Neuronal stem cell (in vitro differentiated cells): ENCODE results near the gene MKS1.
A peak's percentile ranks its signal among the peaks of the same experiment; 100 is the strongest.

ENCODE experiments used
- DNase-seq: peaks from one replicate; pipeline ENCODE4 v3.0.0-alpha.2; 2013; ENCODE audit warnings: low spot score
- H2AFZ ChIP-seq: one replicate; pipeline ENCODE4 v1.6.1; 2013; ENCODE audit warnings: mild to moderate bottlenecking, low read length, inconsistent platforms
- H2AK5ac ChIP-seq: 2 replicates; pipeline ENCODE4 v1.6.1; 2013; ENCODE audit warnings: low read depth, mild to moderate bottlenecking, inconsistent platforms, low read length, moderate library complexity, mixed read lengths
- H2BK120ac ChIP-seq: 2 replicates; pipeline ENCODE4 v1.6.1; 2013; ENCODE audit warnings: low read depth, mild to moderate bottlenecking, inconsistent platforms, low read length, moderate library complexity, mixed read lengths
- H2BK12ac ChIP-seq: one replicate; pipeline ENCODE4 v1.6.1; 2013; ENCODE audit warnings: low read length, inconsistent platforms
- H2BK15ac ChIP-seq: 2 replicates; pipeline ENCODE4 v1.6.1; 2013; ENCODE audit warnings: mild to moderate bottlenecking, low read length, inconsistent platforms, mixed read lengths
- H2BK5ac ChIP-seq: one replicate; pipeline ENCODE4 v1.6.1; 2013; ENCODE audit warnings: inconsistent platforms, mild to moderate bottlenecking, low read length, moderate library complexity
- H3K14ac ChIP-seq: one replicate; pipeline ENCODE4 v1.6.1; 2013; ENCODE audit warnings: low read length, inconsistent platforms
- H3K18ac ChIP-seq: 2 replicates; pipeline ENCODE4 v1.6.1; 2013; ENCODE audit warnings: low read length, inconsistent platforms
- H3K23ac ChIP-seq: 2 replicates; pipeline ENCODE4 v1.6.1; 2013; ENCODE audit warnings: low read depth, mild to moderate bottlenecking, mixed read lengths, low read length, inconsistent platforms; ENCODE audit not compliant: poor library complexity
- H3K27ac ChIP-seq: replicated peaks from 3 replicates; pipeline ENCODE4 v1.5.1; 2013; ENCODE audit warnings: low read length, inconsistent platforms
- H3K27me3 ChIP-seq, 3 experiments: 2 replicates each; pipeline ENCODE4 v1.6.1; 2013; ENCODE audit warnings: low read length in 3 of 3, mild to moderate bottlenecking in 2 of 3, inconsistent platforms in 1 of 3, low read depth in 1 of 3, mixed read lengths in 1 of 3, moderate library complexity in 1 of 3; ENCODE audit not compliant: control insufficient read depth in 3 of 3, insufficient read depth in 3 of 3
- H3K36me3 ChIP-seq, 2 donors: replicated peaks in 1 of 2; 2 replicates each; pipeline ENCODE4 v1.6.1; 2013; ENCODE audit warnings: low read length in 2 of 2; ENCODE audit not compliant: control insufficient read depth in 2 of 2, insufficient read depth in 2 of 2
- H3K4ac ChIP-seq: 2 replicates; pipeline ENCODE4 v1.6.1; 2013; ENCODE audit warnings: inconsistent platforms, mild to moderate bottlenecking, low read length, moderate library complexity
- H3K4me1 ChIP-seq, 2 donors: 1 replicate in 1 of 2; 2 replicates in 1 of 2; pipeline ENCODE4 v1.6.1; 2013; ENCODE audit warnings: low read length in 2 of 2, low read depth in 1 of 2; ENCODE audit not compliant: control insufficient read depth in 2 of 2, insufficient read depth in 1 of 2
- H3K4me2 ChIP-seq: one replicate; pipeline ENCODE4 v1.6.1; 2013; ENCODE audit warnings: mild to moderate bottlenecking, low read length, inconsistent platforms; ENCODE audit not compliant: insufficient read depth, poor library complexity, severe bottlenecking
- H3K4me3 ChIP-seq, 2 donors: 2 replicates each; pipeline ENCODE4 v1.5.1; 2013; ENCODE audit warnings: low read length in 2 of 2, mild to moderate bottlenecking in 2 of 2, inconsistent platforms in 1 of 2, moderate library complexity in 1 of 2
- H3K79me1 ChIP-seq: one replicate; pipeline ENCODE4 v1.6.1; 2013; ENCODE audit warnings: low read depth, mild to moderate bottlenecking, inconsistent platforms, low read length, moderate library complexity
- H3K9ac ChIP-seq: one replicate; pipeline ENCODE4 v1.6.1; 2013; ENCODE audit warnings: mild to moderate bottlenecking, low read depth, low read length, inconsistent platforms; ENCODE audit not compliant: poor library complexity
- H3K9me3 ChIP-seq, 2 donors: replicated peaks in 1 of 2; 2 replicates each; pipeline versions ENCODE3 to v1.6.1; 2013; ENCODE audit warnings: low read length in 2 of 2, mild to moderate bottlenecking in 2 of 2, inconsistent platforms in 1 of 2, low read depth in 1 of 2, mixed read lengths in 1 of 2, moderate library complexity in 1 of 2; ENCODE audit not compliant: control insufficient read depth in 2 of 2, insufficient read depth in 1 of 2
- H4K8ac ChIP-seq: one replicate; pipeline ENCODE4 v1.6.1; 2013; ENCODE audit warnings: low read depth, mild to moderate bottlenecking, inconsistent platforms, low read length, moderate library complexity
- H4K91ac ChIP-seq: one replicate; pipeline ENCODE4 v1.6.1; 2013; ENCODE audit warnings: low read length, low read depth, mild to moderate bottlenecking, inconsistent platforms; ENCODE audit not compliant: poor library complexity
- WGBS, 2 donors: extraction: QIAGEN DNeasy Blood & Tissue Kit; methylation state at CpG; one replicate each; pipeline ENCODE4 v1.1.7; 2013; ENCODE audit warnings: missing lambda C conversion rate in 2 of 2, mixed read lengths in 1 of 2; ENCODE audit not compliant: insufficient read length in 2 of 2, insufficient replicate concordance in 1 of 2; ENCODE audit errors: extremely low coverage in 2 of 2; 5-methylcytosine and 5-hydroxymethylcytosine counted together

The MKS1 gene

DNA sequence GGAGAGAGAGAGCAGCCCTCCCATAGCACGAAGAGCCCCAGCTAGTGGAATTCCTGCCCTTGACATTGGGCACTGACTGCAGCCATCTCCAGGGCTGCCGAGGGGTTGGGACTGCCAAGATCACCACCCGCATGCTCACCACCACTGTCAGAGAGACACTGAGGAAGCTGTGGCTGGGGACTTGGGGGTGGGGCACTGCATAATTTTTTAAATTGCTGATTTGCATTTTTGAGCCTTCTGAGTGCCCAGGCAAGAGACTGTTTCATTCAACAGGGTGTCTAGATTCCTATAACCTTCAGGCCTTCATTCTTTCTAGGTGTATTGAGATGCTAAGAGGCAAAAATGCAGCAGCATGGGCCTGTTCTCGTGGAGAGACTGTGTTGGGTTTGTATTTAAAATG is 35.5 kb downstream of the MKS1 start:
- no peaks in the 10 kb centered on the region for H3K9me3 ChIP-seq
- no peak overlapping the region for H3K4me3 ChIP-seq
- H3K4me1 ChIP-seq = peaks cover 0 to 6% of the 10 kb centered on the region in 2 donors
- no CpG with 5 or more reads among the region's 4 CpGs for WGBS, 2 donors
- H2BK120ac ChIP-seq = no peak overlapping the region
- no peak overlapping the region for H3K4me2 ChIP-seq
- no peak overlapping the region for H4K91ac ChIP-seq
- H3K14ac ChIP-seq = no peak overlapping the region
- no peak overlapping the region for H3K4ac ChIP-seq
- H3K9ac ChIP-seq = no peak overlapping the region
- H4K8ac ChIP-seq = no peak overlapping the region
- H3K27me3 ChIP-seq = peaks cover 0 to 42% (median 0%) of the 10 kb centered on the region in 3 experiments
- H3K36me3 ChIP-seq = no peaks in the 10 kb centered on the region
- no peak overlapping the region for H2BK5ac ChIP-seq
- peaks cover 2% of the 10 kb centered on the region for H3K79me1 ChIP-seq
- no peak overlapping the region for H3K27ac ChIP-seq
- no peak for DNase-seq
- no peak overlapping the region for H2BK15ac ChIP-seq
- no peak overlapping the region for H2AFZ ChIP-seq
- peak overlapping the region; percentile 80 for H3K23ac ChIP-seq
- H2AK5ac ChIP-seq = no peak overlapping the region
- no peak overlapping the region for H2BK12ac ChIP-seq
- no peak overlapping the region for H3K18ac ChIP-seq

GRCh38 chr17:58181796-58182195 is 37.3 kb downstream of the MKS1 start:
- H2AK5ac ChIP-seq = no peak overlapping the region
- no peaks in the 10 kb centered on the region for H3K9me3 ChIP-seq
- no peak overlapping the region for H3K4me3 ChIP-seq
- H2BK12ac ChIP-seq = no peak overlapping the region
- H2BK120ac ChIP-seq = no peak overlapping the region
- no peak overlapping the region for H3K9ac ChIP-seq
- H4K91ac ChIP-seq = no peak overlapping the region
- H3K18ac ChIP-seq = no peak overlapping the region
- no peaks in the 10 kb centered on the region for H3K36me3 ChIP-seq
- H3K79me1 ChIP-seq = peaks cover 2% of the 10 kb centered on the region
- H3K23ac ChIP-seq = no peak overlapping the region
- no peak overlapping the region for H3K4ac ChIP-seq
- no peak overlapping the region for H3K14ac ChIP-seq
- no peak overlapping the region for H4K8ac ChIP-seq
- no CpG with 5 or more reads among the region's 4 CpGs for WGBS, 2 donors
- H2BK15ac ChIP-seq = no peak overlapping the region
- peaks cover 0 to 6% of the 10 kb centered on the region in 2 donors for H3K4me1 ChIP-seq
- no peak overlapping the region for H2BK5ac ChIP-seq
- H3K27me3 ChIP-seq = peaks cover 0 to 32% (median 0%) of the 10 kb centered on the region in 3 experiments
- no peak overlapping the region for H3K4me2 ChIP-seq
- no peak for DNase-seq
- H3K27ac ChIP-seq = no peak overlapping the region
- no peak overlapping the region for H2AFZ ChIP-seq

DNA sequence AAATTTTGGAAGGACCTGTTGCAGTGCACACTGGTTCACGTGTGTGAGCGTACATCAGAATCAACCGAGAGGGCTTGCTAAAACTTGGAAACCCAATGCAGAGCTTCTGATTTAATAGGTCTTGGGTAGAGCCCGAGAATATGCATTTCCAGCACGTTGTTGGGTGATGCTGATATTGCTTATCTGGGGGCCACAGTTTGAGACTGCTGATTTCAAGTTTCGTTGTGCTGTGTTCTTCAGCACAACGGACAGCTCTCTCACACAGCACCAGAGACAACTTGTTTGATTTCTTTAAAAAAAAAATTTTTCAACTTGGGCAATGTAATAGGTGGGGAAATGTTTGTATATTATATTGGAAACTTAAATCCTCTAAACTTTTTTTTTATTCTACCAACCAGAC is 42.9 kb downstream of the MKS1 start:
- H3K23ac ChIP-seq = no peak overlapping the region
- peaks cover 2% of the 10 kb centered on the region for H3K79me1 ChIP-seq
- no CpG with 5 or more reads among the region's 7 CpGs for WGBS, 2 donors
- H3K14ac ChIP-seq = no peak overlapping the region
- H3K4me3 ChIP-seq = no peak overlapping the region
- H3K4me2 ChIP-seq = no peak overlapping the region
- H2BK12ac ChIP-seq = no peak overlapping the region
- no peak overlapping the region for H2BK120ac ChIP-seq
- H2AFZ ChIP-seq = no peak overlapping the region
- peaks cover 0 to 10% (median 2%) of the 10 kb centered on the region in 3 experiments for H3K27me3 ChIP-seq
- no peak overlapping the region for H2AK5ac ChIP-seq
- no peaks in the 10 kb centered on the region for H3K4me1 ChIP-seq
- no peak overlapping the region for H3K27ac ChIP-seq
- no peaks in the 10 kb centered on the region for H3K36me3 ChIP-seq
- H2BK5ac ChIP-seq = no peak overlapping the region
- H2BK15ac ChIP-seq = no peak overlapping the region
- DNase-seq = peak; percentile 14
- no peak overlapping the region for H3K18ac ChIP-seq
- H3K4ac ChIP-seq = no peak overlapping the region
- no peak overlapping the region for H3K9ac ChIP-seq
- no peak overlapping the region for H4K8ac ChIP-seq
- no peaks in the 10 kb centered on the region for H3K9me3 ChIP-seq
- H4K91ac ChIP-seq = no peak overlapping the region

DNA sequence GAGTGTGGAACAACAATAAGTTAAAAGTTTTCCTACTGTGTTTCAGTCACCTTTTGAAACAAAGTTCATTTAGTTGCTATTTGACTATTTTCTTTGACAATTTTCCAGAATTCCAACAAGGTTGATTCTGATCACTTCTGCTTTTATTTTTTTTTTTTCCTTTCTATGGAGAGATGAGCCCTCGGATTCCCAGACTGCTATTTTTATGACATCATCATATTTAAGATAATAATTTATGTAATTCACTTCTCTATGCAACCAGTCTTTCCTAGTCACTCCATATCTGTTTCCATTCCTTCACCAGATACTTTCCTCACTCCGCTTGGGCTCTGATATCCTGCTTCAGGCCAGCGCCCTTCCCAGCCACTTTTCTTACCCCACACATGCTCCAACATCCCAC is 44.2 kb downstream of the MKS1 start:
- H3K4me3 ChIP-seq = peak overlapping the region in 1 of 2 donors; percentile 40
- no peak overlapping the region for H2AFZ ChIP-seq
- H3K23ac ChIP-seq = no peak overlapping the region
- H3K4me2 ChIP-seq = no peak overlapping the region
- H3K14ac ChIP-seq = no peak overlapping the region
- WGBS, 2 donors = no CpG with 5 or more reads among the region's 3 CpGs
- no peaks in the 10 kb centered on the region for H3K9me3 ChIP-seq
- no peak overlapping the region for H3K4ac ChIP-seq
- no peak overlapping the region for H3K18ac ChIP-seq
- peaks cover 0 to 17% (median 5%) of the 10 kb centered on the region in 3 experiments for H3K27me3 ChIP-seq
- no peak overlapping the region for H2BK120ac ChIP-seq
- no peak overlapping the region for H2BK12ac ChIP-seq
- H4K91ac ChIP-seq = no peak overlapping the region
- H3K36me3 ChIP-seq = no peaks in the 10 kb centered on the region
- no peaks in the 10 kb centered on the region for H3K79me1 ChIP-seq
- no peak overlapping the region for H3K9ac ChIP-seq
- H2BK5ac ChIP-seq = no peak overlapping the region
- no peak overlapping the region for H2BK15ac ChIP-seq
- H4K8ac ChIP-seq = no peak overlapping the region
- no peak overlapping the region for H3K27ac ChIP-seq
- no peak overlapping the region for H2AK5ac ChIP-seq
- H3K4me1 ChIP-seq = no peaks in the 10 kb centered on the region
- DNase-seq = no peak
